ENCODE measurements around the gene RMND1.
"Not testable (repeated sequence)": the region's sequence is repeated elsewhere in the genome, so short reads cannot be mapped to it uniquely, and the experiment has no call there.

Gene RMND1

GRCh38 chr6:151451950-151452749, at the start of gene RMND1:
Gene RMND1, minus strand, starts transcription at chr6:151452126. Its CDS starts 6,315 bp downstream, at chr6:151445811.
- peak; percentile 99 for DNase-seq

- no peak for DNase-seq
These were observed 47.6 kb upstream of the RMND1 start for GRCh38 chr6:151499551-151499950.

GRCh38 chr6:151498327-151498726, 46.4 kb upstream of the RMND1 start:
- DNase-seq: no peak

GRCh38 chr6:151497905-151498304, 46.0 kb upstream of the RMND1 start:
- DNase-seq: no peak

GRCh38 chr6:151495380-151495779, 43.5 kb upstream of the RMND1 start:
- no peak for DNase-seq

GRCh38 chr6:151494936-151495320, 43.0 kb upstream of the RMND1 start:
- no peak for DNase-seq

GRCh38 chr6:151494235-151494935, 42.5 kb upstream of the RMND1 start:
- no peak for DNase-seq

GRCh38 chr6:151493804-151494234, 41.9 kb upstream of the RMND1 start, which contains the start of gene CCDC170:
Gene CCDC170, plus strand, starts transcription at chr6:151494017. Its CDS starts 112 bp downstream, at chr6:151494129.
- DNase-seq: no peak

GRCh38 chr6:151493161-151493803, 41.4 kb upstream of the RMND1 start:
- DNase-seq: no peak

- DNase-seq: no peak
These were observed 39.1 kb upstream of the RMND1 start for GRCh38 chr6:151490996-151491395.

GRCh38 chr6:151488226-151488625, 36.3 kb upstream of the RMND1 start:
- DNase-seq: no peak

GRCh38 chr6:151483994-151484393, 32.1 kb upstream of the RMND1 start:
- no peak for DNase-seq

GRCh38 chr6:151482290-151482689, 30.4 kb upstream of the RMND1 start:
- DNase-seq: no peak

GRCh38 chr6:151481786-151482185, 29.9 kb upstream of the RMND1 start:
- no peak for DNase-seq

- no peak for DNase-seq
These were observed 26.7 kb upstream of the RMND1 start for GRCh38 chr6:151478670-151479069.

- DNase-seq: no peak
These were observed 25.8 kb upstream of the RMND1 start for GRCh38 chr6:151477726-151478125.

- peak; percentile 12 for DNase-seq
These were observed 24.0 kb upstream of the RMND1 start for GRCh38 chr6:151475653-151476523.

GRCh38 chr6:151464702-151465101, 12.8 kb upstream of the RMND1 start:
- DNase-seq: no peak

GRCh38 chr6:151461673-151462072, 9.7 kb upstream of the RMND1 start:
- no peak for DNase-seq

- DNase-seq: not testable (repeated sequence)
These were observed 3.9 kb upstream of the RMND1 start for GRCh38 chr6:151455751-151456398.

GRCh38 chr6:151452750-151453427, 963 bp upstream of the RMND1 start:
- no peak for DNase-seq

Data from SHP77 treated with DMSO at 0.1 percent for 48 hours (cell line).